TTC549 (cell line): Measurements from ENCODE around the gene SMG5.

Source experiments
- FAIRE-seq: peaks from 2 replicates; lab custom pipeline; 2012; peaks lifted over from hg19 to GRCh38; lab: Jason Lieb, UNC

SMG5 gene

DNA sequence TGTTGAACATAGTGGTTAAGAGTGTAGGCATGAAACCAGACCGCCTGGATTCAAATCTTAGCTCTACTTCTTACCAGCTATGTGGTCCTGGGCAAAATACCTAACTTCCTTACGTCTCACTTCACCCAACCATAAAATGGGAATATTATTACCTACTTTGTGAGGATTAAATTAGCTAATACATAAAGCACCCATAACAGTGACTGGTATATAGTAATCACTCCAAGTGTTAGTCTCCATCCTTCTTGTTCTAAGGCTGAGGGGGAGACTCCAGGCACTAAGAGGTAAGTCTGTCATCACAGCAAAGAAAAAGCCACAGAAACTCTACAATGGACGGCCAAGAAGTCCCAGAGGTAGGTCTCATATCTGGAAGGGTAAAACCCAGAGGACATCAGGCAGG lies 2.8 kb downstream of the SMG5 start:
- FAIRE-seq: no peak

DNA sequence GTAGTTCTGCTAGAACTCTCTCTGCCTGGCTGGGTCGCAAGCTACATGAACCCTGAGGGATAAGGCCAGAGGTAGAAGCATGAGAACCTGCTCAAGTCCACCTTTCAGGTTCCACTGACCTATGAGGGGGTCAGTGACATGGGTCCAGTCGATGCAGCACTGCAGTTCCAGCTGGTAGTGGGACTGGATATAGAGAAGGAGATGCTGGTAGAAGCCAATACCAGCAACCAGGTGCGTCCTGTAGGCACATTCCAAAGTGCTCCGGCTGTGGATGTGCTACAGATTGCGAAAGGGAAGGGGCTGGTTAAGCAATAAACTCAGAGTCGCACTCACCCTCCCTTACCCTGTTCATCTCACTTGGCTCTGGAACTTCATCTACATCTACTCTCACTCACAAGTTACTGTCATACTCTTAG lies 5.7 kb downstream of the SMG5 start:
- FAIRE-seq: no peak

DNA sequence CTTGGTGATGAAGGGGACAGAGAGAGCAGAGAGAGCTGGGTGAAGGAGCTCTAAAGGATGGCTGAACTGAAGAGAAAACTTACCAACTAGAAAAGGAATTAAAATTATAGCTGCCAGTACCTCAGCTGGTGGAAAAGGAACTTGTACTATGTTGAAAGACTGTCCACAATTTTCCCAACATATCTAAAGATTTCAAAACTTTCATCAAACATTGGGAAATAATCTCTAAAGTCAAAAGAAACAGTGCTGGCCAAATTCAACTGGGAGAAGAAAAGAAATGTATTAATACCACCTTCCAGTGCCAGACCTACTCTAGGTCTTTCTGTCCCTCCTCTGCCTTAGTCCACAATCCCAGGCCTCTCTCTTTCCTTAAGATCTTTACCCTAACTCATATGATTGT lies 6.1 kb downstream of the SMG5 start:
- no peak for FAIRE-seq

DNA sequence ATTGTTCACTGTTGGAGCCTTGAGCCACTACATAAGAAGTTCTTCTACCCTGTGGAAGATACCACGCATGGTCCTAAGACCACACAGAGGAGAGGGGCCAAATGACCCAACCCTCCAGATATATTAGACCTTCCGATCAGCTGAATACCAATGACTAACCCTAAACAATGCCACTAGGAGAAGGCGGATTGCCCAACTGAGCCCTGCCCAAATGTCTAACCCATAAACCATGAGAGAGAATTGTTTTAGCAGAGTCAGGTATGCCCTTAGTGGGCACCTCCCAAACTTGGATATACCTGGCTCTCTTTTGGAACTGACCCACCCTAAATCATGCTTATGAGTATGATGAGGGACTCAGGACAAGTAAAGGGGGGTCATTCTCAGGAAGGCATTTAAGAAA lies 12.3 kb downstream of the SMG5 start:
- FAIRE-seq: no peak

DNA sequence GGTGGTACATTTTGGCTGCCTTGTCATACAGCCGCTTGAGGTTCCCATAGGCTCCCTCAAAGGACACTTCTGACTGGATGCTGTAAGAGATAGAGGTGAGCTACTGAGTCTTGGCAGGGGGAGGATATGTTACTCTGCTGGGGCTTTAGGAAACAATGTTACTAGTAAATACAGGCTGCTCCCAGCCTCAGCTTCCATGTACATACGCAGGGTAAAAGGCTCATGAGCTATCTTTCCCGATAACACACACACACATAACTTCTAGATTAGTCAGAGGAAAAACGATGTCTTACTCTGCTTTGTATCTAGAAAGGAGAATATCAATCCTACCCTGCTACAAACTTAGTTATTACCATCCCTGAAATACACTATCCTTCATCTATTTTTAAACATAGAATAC lies 14.3 kb downstream of the SMG5 start:
- no peak for FAIRE-seq

DNA sequence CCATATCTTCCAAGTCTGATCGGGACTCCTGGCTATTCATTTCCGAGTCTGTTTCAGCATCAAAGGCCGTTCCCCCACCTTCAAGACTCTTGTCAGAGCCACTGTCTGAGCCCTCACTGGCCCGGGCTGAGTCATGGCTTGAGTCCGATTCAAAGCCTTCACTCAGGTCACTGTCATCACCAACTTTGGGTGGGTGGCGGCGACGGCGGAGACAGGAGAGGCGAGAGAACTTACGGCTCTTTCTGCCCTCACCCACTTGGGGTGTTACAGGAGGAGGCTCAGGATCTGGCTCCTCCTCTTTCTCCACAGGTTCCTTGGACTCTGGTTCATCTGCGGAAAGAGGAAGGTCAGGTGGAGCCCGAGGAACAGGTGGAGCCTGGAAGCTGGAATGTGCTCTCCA lies 16.6 kb downstream of the SMG5 start:
- no peak for FAIRE-seq

DNA sequence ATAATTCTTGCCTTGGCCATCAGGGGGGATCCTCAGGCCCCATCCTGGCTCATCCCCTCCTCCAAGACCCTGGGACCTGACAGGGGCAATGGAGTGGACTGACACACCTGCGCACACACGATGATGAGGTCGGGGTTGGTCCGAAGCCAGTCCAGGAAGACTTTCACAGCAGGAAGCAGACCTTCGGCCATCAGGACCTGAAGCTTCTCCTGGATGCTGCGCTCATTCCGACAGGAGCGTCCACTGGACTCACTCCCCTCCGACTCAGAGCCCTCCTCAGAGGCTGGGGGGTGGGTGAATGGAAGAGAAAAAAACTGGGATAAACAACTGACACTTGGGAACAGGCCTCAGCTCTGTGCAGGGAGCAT lies 19.4 kb downstream of the SMG5 start:
- FAIRE-seq: no peak

DNA sequence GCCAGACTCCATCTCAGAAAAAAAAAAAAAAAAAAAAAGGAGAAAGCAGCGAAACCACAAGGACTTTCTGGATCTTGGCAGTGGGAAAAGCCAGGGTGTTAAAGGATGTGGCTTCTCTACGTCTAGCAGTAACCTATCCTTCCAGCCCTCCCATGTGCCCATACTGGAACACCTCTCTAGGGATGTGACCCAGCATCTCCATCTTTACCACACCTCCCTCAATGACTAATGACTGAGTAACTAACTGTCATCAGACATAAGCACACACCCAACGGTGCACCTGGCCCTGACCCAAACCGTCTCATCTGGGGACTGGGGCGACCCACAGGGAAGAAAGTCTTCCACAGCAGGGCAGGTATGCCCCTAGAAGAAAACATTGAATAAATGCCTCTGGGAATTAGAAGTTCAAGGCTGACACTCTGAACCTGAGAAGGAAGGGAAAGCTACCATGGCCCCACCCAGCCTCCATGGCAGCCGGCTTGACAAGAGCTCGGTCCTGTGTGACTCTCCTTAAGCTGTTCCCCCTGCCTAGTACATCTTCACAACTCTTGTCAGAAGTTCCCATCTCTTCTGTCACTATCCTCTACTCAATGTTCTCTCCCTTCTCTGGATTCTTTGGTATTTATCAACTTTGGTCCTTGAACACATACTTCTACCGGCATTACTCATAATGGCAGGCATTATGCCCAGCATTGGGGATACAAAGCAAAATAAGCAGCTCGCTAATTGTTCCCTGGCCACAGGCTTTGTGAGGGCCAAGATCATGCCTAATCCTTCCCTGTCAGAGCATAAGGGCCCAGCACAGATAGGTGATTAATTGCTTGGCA lies 20.0 kb downstream of the SMG5 start:
- no peak for FAIRE-seq

DNA sequence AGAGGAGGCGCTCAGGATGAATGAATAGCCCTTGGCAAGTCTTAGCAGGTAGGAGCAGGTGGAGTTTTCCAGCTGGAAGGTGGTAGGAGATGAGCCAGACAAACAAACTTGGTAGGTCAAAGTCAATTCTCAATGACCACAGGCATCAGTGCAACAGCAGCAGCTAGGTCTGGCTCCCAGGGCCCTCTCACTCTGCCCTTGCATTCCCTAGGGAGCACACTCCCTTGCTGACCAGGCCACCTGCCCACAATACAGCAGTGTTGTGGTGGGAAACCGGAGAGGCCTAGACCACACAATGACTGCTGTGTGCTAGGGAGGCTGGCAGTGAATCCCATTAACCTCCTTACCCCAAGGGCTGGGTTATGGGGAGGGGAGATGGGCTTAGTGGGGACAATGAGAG lies 21.7 kb downstream of the SMG5 start:
- no peak for FAIRE-seq

DNA sequence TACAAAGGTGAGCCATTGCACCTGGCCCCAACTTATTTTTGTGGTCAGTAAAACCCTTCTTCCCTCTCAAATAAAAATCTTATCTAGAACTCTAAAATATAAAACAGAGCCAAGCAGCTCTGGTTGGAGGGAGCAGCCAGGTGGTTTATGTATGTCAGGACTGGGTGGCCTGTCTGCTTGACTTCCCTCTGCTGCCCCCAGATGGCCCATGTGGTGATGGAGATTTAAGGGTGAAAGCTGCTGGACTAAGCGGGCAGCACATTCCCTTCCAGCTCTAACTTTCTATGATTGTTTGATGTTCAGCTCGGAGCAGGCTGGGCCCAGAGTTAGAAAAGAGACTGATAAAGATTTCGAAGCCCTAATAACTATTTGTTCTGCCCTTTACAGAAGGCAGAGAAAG lies 22.8 kb downstream of the SMG5 start:
- FAIRE-seq: no peak

DNA sequence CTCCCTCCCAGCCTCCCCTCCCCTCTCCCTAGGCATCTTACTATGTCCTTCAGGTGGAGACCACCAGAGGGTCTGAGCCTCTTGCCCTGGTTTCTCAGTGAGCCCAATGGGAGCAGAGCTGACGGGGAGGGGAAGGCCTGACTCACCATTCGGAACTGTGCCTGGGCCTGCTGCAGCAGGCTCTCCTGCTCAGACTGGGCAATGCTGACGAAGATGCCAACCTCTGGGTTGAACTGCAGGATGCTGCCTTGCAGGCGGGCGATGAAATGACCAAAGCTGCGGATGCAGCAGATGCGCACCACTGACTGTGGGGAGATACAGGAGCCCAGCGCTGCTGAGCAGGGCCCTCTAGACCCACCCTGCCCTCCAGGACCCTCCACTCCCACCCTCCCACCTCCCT lies 23.8 kb downstream of the SMG5 start:
- FAIRE-seq: no peak

DNA sequence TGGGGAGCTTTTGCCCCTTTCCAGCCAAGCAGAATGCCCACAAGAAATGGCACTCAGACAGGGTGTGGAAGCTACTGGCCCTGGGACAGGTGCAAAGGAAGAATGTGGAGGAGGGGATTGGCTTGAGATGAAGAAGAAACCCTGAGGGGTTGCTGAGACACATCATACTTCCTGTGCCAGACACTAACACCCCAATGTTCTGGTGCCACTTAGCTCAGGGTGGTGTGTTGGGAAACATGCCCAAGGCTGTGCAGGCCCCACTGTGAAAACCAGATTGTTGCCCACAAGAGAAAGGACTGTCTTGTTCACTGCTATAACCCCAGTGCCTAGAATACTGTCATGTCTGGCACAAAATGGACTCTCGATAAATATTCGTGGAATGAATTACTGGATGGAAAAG lies 24.9 kb downstream of the SMG5 start:
- FAIRE-seq: no peak

DNA sequence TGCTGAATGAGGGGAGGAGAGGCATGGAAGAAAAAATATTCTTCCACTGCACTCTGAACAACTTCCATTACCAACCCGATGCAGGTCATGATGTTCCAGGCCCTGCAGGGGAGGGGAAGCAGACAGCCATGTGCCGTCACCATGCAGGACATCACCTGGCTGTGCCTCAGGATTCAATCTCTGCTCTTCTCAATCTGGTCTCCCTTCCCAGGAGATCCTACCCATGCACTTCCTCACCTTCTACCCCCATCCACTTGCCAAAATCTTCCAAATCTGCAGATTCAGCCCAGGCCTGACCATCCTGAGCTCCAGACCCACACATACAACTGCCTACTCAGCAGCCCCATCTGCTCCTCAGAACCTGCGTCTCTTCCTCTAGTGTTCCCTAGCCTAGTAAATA lies 29.0 kb downstream of the SMG5 start:
- FAIRE-seq: no peak

DNA sequence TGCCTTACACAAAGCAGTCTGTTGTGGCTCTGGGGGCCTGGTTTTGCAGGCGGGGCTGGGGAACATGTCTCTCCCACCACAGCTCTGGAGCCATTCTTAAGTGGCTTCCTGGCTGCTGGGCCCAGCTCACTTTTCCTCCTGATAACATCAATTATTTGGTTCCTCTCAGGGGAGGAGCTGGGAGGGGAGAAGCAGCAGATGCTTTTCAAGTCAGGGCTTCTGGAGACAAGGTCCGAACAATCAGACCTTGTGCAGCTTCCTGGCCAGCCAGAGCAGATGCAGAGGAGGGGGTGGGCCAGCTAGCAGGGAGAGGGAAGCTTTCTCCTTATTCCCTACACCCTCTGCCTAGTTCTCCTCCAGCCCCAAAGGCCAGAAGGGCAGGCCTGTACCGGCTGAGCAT lies 31.1 kb downstream of the SMG5 start:
- FAIRE-seq: no peak

DNA sequence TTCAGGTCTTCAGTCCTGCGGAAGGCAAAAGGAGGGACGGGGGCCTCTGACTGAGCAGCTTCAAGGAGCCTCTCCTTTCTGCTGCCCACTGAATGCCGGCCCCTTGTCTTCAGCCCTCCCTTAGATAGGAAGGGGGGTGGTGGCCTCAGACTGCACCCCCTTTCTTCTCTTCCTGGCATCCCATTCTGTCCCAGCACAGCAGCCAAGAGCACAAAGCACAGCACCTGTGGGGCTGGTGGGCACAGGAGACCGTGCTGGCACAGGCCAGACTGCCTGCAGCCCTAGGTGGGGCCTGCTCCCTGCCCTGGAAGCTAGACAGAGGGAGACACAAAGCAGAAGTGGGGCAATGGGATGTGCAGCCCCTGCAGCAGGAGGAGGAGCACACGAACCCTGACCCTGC lies 33.0 kb downstream of the SMG5 start:
- no peak for FAIRE-seq

DNA sequence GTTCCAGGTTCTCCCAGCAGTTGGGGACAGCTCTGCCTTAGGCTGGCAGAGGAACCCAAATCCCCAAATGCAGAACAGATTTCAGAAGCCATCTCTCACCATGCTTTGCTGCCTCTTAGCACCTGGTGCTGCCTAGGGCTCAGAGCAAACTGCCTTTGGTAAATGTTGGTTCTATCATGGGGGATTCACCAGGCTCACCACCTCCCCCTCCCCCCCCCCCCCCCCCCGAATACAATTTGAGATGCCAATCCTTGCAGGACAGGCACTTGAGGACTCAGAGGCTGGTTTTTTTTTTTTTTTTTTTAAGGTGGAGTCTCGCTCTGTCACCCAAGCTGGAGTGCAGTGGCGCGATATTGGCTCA lies 34.3 kb downstream of the SMG5 start:
- no peak for FAIRE-seq

DNA sequence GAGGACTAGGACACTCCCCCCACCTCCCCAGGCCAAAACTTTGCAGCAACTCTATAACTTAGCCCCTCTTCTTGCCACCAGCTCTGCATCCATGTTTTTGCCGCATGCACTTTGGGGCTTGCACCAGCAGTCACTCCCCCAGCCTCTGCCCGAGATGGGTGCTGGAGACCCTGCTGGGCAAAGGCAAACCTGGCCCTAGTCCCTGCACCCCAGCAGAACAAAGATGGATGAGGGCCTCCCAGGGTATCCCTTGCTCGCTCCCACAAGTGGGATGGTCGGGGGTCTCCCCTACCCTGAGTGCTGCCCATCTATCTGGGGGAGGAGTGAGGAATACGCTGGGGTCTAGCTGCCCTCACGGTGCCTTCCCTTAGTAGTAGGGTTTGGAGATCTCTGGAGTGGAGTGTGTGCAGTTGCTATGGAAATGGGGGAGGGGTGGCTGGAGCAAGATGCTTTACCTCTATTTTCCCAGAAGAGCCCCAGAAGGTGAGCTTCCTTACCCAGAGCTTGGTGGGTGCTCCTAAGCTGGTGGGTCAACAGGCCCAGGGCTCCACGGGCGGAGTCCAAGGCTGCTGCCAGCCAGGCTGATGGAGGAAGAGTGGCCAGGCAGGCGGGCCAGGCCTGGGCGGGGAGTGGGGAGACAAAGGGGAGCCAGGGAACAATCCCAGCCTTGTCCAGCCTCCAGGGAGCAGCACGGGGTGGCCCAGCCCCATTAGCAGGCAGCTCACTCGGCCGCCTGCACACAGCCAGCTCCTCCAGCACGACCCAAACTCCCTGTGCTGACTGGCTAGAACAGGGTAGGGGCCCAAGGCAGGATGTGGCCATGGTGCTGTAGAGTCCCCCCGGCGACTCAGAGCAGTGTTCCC lies 34.9 kb downstream of the SMG5 start, which contains the start of gene PAQR6:
PAQR6 (minus strand) TSS at position 597 of the 863 bp plus-strand sequence. CDS start 1,325 bp downstream, outside the sequence.
- FAIRE-seq: no peak

DNA sequence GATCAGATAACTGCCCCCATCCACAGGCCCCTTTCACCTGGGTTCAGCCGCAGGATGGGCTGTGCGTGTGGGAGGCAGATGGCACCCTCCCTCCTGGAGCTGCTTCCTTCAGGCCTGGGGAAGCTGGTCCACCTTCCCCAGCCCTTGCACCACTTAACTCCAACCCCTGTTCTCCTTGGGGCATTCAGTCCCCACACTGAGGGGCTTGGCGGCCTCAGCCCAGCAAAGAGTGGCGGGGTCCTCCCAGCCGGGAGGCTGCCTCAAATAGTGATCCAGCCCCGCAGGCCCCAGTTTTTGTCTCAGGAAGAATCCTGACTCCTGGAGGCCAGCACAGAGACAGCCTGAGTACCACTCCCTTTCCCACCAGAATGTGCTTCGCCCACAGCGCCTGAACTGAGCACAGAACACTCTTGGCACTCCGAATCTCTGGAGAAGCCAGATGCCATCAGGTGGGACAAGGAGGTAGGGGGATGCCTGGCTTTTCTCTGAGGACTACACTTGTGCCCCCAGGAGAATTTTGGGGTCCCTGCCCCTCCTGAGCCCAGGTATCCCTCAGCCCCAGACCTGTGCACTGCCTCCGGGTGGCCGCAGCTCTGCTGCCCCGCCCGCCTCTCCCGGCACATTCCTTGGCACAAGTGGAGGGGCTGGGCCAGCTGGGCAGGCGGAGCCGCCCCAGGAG lies 35.7 kb downstream of the SMG5 start:
- FAIRE-seq: no peak

DNA sequence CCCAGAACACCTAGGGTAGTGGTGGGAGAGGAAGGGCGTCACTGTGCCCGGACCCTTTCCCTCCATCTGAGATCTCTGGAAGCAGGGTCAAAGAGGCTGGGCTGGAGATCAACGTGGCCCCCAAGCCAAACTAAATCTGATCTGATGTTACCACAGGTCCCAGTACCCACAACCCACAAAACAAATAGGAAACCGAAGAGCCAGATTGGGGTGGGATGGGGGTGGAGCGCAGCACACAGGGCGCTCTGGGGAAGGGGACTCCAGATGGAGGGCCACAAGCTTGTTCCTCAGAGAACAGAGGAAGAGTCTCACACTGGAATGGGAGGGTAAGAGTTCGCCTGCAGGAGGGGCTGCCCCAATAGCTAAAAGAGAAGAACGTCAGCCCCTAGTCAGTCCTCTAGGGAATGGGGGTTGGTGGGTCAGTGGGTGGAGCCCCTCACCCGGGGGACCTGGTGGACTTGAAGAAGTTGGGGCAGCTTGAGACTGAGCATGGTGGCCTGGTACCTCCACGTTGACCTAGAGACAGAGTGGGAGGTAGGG lies 36.3 kb downstream of the SMG5 start:
- FAIRE-seq: no peak

DNA sequence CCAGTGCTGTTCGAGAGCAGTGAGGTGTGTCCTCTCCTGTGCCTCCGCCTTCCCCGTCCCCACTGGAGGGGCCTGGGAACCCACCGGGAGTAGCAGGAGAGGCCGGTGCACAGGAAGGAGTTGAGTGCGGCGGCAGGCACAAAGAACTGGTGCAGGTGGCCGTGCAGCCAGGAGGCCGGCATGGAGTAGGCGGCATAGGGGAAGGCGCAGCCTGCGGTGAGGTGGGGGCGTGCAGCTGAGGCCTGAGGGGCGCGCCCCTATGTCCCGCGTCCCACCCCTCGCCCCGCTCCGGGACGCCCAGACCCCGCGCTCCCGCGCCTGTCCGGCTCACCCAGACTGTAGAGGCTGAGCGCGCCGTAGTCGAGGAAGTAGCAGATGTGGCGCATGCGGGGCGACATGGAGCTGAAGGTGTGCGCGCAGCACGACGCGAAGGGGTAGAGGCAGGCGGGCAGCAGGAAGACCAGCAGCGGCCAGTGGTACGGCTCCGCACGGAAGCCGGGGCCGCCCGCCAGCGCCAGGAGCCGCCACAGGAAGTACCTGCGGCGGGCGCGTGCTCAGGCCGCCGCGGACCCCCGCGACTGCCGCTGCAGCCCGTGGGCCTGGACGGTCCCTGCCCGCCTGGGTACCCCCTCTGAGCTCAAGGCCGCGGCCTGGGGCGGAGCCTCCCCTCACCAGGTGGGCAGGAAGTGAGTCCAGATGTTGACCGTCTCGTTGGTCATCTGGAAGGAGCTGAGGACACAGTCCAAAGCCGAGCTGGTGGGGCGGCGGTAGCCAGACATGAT lies 37.0 kb downstream of the SMG5 start:
- FAIRE-seq: no peak

DNA sequence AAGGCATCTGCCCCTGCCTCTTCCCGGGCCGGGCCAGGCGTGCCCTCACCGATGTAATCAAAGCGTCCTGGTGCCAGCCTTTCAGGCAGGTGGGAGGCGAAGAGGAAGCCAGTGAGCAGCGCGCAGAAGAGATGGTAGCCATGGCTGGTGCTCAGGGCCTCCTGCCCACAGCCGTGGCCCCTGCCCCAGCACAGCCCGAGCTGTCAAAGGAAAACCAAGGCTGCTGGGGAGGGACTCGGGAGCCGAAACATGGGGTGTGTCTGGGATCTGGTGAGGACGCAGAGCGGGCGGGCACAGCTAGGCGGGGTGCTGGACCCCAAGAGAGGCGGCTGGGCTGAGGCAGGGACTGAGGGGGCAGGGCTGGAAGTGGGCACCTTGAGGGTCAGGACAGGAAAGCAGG lies 37.9 kb downstream of the SMG5 start:
- FAIRE-seq: no peak

DNA sequence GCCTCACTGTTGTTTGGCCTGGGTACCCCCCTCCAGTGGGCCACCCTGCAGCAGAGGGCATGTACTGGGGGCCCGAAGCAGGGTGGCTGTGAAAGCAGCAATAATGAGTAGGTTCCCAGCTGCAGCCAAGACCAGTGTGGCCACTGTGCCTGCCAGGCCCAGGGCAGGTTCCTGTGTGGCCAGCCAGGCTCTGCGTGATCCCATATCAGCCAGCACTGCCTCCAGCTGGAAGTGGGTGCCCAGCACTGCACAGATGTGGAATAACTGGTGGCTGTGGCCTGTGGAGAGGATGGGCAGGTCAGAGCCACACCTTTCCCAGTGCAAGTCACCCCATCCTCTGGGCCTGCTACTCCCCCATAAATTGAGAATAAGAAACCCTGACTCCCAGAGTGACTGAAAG lies 38.5 kb downstream of the SMG5 start:
- FAIRE-seq: no peak
